GM19397 (cell line): ENCODE data around the gene TBK1.
"Not testable (repeated sequence)": the region's sequence is repeated elsewhere in the genome, so short reads cannot be mapped to it uniquely, and the experiment has no call there.

Source experiments
- ATAC-seq: cut with Tn5 transposase; IDR thresholded peaks from one replicate; pipeline ENCODE4 v1.9.1; 2021; ENCODE audit warnings: mild to moderate bottlenecking, moderate library complexity; ENCODE audit not compliant: unreplicated experiment

The TBK1 gene

DNA sequence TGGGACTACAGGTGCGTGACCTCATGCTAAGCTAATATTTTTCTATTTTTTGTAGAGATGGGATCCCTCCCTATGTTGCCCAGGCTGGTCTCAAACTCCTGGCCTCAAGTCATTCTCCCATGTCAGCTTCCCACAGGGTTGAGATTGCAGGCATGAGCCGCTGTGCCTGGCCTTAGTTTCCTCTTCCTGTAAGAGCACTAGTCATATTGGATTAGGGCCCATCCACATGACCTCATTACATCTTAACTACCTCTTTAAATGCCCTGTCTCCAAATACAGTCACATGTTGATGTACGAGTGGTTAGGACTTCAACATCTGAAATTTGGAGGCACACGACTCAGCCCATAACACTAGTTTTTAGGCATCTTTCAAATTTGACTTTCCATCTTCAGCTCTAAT, 86.2 kb downstream of the TBK1 start:
- ATAC-seq, result no peak

DNA sequence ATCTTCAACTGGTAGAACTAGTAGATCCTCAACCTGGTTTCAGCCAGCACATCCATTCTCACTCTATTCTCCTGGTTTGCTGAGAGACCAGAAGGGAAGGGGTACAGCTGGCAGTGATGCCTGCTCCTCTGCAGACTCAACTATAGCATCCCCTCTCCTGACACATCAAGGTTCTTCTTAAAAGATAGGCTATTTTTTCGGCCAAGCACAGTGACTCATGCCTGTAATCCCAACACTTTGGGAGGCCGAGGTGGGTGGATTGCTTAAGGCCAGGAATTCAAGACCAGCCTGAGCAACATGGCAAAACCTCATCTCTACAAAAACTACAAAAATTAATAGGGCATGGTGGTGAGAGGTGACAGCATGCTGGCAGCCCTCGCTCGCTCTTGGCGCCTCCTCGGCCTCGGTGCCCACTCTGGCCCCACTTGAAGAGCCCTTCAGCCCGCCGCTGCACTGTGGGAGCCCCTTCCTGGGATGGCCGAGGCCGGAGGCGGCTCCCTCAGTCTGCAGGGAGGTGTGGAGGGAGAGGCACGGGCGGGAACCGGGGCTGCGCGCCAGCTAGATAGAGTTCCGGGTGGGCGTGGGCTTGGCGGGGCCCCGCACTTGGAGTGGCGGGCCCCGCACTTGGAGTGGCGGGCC, 90.6 kb downstream of the TBK1 start:
- ATAC-seq, result not testable (repeated sequence)

DNA sequence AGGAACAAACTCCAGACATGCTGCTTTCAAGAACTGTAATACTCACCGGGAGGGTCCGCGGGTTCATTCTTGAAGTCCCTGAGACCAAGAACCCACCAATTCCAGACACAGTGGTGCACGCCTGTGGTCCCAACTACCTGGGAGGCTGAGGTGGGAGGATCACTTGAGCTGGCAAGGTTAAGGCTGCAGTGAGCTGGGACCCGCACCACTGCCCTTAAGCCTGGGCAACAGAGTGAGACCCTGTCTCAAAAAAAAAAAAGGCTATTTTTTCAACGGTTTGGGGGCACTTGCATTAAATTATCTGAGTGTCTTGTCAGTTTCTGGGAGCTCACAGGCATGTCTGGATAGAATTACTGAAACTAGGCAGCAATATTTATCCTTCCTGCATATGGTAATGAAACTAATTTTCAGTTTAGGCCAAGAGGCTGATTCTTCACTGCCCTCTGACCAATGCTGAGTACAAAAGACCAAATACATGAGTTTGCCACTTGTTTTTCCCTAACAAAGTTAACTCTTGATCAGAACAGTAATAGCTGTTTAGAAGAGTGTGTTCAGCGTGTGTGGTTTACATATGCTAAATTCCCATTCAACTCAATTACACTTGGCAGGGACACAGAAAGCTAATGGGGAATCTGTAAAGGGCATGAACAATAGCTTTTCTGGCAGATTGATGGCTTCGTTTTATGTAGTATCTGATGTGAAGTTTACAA, 92.6 kb downstream of the TBK1 start:
- ATAC-seq, result no peak

DNA sequence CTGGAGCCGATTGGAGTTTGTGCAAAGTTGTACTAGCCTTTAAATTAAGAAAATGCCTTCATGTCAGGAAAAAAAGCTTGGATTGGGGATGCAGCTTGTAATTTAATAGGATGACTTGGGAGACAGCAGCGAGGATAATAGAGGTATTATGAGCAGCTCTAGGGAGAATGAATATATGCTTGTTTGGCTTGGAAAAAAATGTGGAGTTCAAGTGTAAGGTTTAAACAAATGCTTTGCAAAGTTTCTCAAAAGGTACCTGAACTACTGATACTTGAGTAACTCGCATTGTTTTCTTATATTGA, 93.1 kb downstream of the TBK1 start:
- ATAC-seq, result no peak

DNA sequence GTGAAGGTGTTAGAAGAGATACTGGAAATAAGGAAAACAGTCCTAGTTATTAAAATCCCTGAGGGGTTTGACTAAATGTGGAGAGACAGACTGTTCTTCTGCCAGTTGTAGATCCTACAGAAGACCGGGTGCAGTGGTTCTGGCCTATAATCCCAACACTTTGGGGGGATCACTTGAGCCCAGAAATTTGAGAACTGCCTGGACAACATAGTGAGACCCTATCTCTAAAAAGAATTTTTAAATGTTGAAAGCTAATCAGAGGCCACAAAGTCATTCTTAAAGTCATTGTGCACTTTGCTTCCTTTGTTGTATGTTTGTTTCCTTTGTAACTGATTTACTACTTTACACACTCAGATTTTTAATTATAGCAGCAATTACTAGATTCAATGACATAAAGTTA, 97.2 kb downstream of the TBK1 start:
- ATAC-seq, result no peak

DNA sequence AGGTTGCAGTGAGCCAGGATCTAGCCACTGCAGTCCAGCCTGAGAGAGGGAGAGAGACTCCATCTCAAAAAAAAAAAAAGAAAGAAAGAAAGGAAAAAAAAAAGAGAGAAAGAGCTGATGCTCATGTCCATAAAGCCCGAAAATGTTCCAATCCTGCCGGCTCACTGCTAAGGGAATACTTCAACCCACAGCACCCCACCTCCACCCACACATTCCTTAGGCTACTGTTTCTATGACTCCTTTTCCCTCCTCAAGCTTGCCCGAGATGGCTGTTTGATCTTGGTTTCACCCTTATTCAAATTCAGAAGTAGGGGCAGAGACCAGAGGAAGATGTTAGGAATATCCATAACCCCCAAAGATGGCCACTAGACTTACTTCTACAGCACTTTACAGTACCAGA, 98.8 kb downstream of the TBK1 start:
- no peak for ATAC-seq

DNA sequence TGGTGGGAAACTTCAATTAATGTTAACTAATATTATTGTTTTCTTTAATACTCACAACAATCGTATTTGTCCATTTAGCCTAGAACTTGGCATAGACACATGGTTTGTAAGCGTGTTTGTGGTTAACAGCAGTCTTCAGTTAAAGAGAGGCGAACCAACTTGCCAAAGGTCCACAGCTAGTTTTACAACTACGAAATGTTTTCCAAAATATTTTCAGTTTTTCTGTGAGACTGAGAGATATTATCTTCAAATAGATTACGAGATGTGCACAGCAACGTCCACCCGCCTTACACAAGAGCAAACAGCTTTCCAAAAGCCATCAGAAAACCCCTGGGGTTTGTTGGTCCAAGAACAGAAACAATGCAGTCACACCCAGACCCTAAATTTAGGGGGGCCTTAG, 99.8 kb downstream of the TBK1 start:
- ATAC-seq, result no peak
